ENCODE results near the gene SHISA7.

DNA sequence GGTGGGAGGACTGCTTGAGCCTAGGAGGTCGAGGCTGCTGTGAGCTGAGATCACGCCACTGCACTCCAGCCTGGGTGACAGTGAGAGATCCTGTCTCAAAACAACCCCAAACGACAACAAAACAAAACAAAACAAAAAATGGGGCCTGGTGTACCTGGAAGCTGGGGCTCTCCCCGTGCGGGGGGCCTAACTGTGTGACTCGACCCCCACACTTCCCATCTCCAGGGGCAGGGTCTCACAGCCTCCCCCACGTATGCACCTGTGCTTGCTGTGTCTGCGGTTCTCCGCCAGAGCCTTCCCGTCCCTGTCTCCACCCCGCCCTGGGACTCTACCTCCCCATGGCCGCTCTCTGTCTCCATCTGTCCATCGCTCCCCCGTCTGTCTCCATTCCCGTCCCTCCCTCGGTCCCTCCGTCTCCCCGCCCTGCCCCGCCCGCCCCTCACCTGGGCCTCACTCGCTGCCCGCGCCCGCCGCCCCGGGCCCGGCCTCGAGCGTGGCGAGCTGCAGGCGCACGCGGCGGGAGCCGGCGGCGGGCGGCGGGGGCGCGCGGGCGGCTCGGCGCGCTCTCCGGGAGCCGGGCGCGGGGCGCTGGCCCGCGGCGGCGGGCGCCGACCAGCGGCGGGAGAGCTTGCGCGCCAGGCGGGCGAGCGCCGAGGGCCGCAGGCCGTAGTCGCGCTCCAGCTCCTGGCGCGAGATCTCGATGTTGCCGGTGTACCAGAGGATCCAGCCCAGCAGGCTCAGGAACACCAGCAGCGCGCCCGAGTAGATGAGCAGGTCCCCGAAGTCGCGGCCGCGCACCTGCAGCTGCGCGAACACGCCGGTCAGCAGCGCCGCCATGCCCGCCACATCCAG, 59.6 kb downstream of the SHISA7 start:
- no peak for TF ChIP-seq YY1 (IDR thresholded peaks at IDR 0.05; ENCODE audit: low read depth)
- TF ChIP-seq, protein P1, sequence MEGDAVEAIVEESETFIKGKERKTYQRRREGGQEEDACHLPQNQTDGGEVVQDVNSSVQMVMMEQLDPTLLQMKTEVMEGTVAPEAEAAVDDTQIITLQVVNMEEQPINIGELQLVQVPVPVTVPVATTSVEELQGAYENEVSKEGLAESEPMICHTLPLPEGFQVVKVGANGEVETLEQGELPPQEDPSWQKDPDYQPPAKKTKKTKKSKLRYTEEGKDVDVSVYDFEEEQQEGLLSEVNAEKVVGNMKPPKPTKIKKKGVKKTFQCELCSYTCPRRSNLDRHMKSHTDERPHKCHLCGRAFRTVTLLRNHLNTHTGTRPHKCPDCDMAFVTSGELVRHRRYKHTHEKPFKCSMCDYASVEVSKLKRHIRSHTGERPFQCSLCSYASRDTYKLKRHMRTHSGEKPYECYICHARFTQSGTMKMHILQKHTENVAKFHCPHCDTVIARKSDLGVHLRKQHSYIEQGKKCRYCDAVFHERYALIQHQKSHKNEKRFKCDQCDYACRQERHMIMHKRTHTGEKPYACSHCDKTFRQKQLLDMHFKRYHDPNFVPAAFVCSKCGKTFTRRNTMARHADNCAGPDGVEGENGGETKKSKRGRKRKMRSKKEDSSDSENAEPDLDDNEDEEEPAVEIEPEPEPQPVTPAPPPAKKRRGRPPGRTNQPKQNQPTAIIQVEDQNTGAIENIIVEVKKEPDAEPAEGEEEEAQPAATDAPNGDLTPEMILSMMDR (IDR thresholded peaks at IDR 0.05), result peak; percentile 16; the same call in 1 of the 2 replicates
- TF ChIP-seq, protein P2, sequence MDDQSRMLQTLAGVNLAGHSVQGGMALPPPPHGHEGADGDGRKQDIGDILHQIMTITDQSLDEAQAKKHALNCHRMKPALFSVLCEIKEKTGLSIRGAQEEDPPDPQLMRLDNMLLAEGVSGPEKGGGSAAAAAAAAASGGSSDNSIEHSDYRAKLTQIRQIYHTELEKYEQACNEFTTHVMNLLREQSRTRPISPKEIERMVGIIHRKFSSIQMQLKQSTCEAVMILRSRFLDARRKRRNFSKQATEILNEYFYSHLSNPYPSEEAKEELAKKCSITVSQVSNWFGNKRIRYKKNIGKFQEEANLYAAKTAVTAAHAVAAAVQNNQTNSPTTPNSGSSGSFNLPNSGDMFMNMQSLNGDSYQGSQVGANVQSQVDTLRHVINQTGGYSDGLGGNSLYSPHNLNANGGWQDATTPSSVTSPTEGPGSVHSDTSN (IDR thresholded peaks at IDR 0.05), result no peak
- TF ChIP-seq, protein P3, sequence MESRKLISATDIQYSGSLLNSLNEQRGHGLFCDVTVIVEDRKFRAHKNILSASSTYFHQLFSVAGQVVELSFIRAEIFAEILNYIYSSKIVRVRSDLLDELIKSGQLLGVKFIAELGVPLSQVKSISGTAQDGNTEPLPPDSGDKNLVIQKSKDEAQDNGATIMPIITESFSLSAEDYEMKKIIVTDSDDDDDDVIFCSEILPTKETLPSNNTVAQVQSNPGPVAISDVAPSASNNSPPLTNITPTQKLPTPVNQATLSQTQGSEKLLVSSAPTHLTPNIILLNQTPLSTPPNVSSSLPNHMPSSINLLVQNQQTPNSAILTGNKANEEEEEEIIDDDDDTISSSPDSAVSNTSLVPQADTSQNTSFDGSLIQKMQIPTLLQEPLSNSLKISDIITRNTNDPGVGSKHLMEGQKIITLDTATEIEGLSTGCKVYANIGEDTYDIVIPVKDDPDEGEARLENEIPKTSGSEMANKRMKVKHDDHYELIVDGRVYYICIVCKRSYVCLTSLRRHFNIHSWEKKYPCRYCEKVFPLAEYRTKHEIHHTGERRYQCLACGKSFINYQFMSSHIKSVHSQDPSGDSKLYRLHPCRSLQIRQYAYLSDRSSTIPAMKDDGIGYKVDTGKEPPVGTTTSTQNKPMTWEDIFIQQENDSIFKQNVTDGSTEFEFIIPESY (IDR thresholded peaks at IDR 0.05; ENCODE audit: borderline replicate concordance, low read depth), result no peak
- TF ChIP-seq POLR2AphosphoS5 (IDR thresholded peaks at IDR 0.05; ENCODE audit: low read depth, low read length), result no peak
